Measurements from ENCODE around the gene FNDC3B.

The FNDC3B gene

DNA sequence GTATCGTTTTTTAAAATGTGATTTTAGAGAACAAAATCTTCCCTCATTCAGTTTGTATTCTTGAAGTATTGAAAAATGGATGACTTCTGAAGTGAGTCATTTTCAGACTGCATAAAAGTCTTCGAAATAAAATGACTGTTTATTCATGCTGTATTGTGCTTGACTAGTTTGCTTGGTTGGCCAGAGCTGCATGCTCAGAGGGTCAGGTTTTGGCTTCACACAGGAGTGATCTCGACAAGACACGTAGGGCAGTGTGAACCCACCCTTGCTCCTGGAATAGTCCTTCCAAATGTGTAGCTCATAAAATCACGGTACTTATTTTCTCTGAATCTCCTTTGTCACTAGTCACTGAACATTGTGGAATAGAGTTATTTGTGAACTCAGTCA is 73.3 kb downstream of the FNDC3B start:
- DNase-seq (ENCODE audit: low read depth in 2 of 2), result no peak

DNA sequence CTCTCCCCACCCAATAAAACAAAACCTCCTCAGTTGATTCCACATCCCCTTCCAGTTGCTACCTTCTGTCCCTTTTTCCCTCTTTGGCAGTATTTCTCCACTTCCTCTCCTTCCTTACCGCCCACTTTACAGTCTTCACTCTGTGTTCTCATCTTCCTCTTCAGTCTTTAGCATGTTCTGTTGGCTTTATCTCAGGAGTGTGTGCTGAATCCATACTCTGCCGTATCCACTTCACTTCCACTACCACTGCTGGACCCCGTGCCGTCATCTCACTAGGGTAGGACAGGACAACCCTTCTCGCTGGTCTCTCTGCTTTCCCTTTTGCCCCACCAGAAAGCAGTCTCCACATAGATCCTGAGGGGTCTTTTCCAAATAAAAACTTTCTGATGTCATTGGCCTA is 74.3 kb downstream of the FNDC3B start:
- DNase-seq (ENCODE audit: low read depth in 2 of 2), result no peak

DNA sequence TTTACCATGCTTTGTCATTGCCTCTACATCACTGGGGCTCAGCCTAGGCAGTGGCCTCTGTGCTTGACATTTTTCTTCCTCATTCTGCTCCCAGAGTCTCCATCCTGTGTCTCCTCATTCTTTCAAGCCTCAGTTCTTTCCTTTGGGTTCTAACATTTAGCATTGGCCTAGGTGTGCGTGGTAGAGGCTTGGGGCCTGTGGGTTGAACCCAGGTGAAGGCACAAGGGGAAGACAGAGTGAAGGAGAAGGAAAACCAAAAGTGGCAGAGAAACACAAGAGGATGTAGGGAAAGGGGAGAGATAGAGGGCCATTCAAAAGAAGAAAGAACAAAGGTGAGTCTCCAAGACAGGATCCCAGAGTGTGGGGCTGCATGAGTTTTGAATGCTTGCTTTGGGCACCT is 75.7 kb downstream of the FNDC3B start:
- DNase-seq (ENCODE audit: low read depth in 2 of 2), result no peak

DNA sequence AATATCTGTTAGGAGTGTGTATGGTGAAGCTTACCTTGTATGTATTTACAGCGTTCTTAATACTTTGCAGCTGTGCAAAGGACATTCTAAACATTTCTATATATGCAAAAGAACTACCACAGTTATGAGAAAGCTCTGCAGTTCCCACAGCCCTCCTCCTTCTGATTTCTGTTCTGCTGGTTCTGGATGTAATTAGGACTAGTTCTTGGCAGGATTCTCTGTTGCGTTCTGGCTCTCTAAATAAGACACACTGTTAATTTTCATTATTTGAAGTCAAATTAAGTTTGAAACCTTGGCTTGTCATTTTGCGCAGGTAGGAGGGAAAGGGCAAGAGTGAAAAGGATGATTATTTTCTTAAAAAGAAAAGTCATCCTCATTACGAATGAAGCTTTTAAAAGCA is 76.4 kb downstream of the FNDC3B start:
- DNase-seq (ENCODE audit: low read depth in 2 of 2), result no peak

DNA sequence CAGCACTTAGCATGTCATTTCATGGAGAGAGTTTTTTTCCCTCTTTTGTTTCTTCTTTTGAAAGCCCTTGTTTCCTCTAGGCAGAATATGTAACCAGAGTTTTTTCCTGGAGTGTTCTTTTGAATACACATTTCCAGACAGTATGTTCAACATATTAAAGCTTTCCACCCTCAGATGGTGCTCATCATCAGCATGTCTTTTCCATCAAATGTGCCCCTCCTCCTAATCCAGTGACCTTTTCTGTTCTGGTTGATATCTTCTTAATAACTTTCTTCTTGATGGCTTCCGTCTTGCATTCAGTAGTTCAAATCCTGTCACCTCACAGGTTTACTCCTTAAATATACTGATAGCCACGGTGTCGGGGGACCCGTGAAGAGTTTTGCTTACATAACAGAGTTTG is 78.6 kb downstream of the FNDC3B start:
- no peak for DNase-seq (ENCODE audit: low read depth in 2 of 2)

DNA sequence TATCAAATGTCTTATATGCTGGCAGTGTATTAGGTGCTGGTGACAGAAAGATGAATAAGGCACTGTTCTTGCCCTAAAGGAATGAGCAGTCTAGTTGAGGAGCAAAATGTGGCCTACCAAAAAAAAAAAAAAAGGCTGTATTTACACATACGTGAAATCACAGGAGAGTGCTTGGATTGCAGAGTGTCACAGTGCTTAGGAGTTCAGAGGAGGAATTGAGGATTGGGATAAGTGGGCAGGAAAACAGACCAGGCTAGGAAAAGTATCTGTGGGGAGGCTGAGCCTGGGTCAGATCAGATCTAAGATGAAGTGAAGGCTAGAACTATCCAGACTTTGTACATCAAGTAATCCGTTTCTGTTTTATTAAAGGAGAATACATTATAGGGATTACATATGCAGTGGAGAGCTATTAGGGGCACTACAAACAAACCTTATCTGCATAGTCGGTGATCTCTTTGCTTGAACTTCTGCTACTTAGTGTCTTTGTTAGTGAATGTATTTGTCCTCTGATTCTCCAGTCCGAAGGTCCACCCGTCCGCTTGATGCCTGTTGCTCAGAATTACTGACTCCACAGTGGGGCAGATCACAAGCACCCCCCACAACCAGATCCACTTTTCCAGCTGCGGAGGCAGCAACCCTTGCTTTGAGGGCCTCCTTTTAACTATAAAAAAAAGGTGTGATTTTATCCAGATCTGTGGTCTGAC is 80.0 kb downstream of the FNDC3B start:
- no peak for DNase-seq (ENCODE audit: low read depth in 2 of 2)

DNA sequence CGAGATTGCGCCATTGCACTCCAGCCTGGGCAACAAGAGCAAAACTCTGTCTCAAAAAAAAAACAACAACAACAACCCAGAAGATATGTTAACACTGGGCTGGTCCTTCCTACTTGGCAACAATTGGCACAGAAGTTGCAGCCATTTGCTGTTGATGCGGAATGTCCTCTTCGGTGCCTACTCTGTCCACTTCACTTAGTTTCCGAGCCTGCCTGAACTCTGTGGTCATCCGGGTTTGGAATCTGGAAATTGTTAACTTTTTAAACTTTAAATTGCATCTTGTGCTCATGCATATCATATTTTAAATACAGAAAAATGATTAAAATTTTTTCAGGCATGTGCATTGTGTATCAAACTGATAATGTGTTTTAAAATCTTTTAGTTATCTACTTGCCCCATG is 81.5 kb downstream of the FNDC3B start:
- DNase-seq (ENCODE audit: low read depth in 2 of 2), result no peak

DNA sequence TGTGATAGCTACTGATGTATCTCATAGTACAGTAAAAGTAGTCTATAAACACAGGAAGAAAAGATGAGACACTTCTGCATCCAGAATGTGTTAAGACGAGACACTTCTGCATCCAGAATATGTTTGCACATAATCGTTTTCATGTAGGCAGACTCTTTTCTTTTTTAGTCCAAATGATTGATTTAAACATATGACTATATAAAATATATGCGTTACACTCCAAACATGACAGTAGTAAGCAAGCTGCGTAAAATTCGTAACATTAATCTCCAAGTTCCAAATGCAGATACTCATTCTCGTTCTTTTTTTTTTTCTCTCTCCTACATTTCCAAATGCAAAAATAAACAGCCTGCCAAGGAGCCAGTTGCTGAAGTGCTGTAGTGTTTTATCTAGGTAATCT is 82.6 kb downstream of the FNDC3B start:
- DNase-seq (ENCODE audit: low read depth in 2 of 2), result no peak

DNA sequence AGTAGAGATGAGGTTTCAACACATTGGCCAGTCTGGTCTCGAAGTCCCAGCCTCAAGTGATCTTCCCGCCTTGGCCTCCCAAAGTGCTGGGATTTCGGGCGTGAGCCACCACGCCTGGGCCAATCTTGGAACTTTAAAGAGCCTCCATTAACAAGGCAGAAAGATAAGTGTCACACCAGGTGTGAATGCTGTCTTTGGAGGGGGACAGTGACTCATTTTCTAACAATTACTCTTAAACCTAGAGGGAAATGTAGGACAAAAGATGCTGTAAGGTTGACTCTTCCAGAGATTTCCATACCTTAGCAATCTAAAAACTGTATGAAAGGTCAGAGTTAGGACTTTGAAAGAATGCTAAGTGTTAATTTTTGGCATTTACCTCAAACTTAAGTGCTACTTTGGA is 84.9 kb downstream of the FNDC3B start:
- no peak for DNase-seq (ENCODE audit: low read depth in 2 of 2)

DNA sequence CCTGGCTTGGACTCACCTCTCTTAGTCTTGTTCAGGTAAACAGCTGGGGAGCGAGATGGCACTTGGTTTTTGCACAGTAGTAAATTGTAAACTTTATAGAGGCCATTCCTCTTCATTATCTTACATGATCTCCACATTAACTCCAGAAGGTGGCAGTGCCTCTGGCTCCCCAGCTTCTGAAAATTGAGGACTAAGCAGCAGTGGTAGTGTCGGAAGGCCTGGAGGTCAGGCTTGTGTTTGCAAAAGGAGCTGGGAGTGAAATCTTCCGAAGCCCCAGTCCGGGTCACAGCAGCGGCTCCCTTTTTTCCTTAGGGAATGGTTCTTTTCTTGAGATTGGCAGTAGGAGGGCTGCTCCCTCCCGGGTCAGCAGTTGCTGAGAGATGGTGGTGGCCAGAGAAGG is 85.7 kb downstream of the FNDC3B start:
- no peak for DNase-seq (ENCODE audit: low read depth in 2 of 2)

DNA sequence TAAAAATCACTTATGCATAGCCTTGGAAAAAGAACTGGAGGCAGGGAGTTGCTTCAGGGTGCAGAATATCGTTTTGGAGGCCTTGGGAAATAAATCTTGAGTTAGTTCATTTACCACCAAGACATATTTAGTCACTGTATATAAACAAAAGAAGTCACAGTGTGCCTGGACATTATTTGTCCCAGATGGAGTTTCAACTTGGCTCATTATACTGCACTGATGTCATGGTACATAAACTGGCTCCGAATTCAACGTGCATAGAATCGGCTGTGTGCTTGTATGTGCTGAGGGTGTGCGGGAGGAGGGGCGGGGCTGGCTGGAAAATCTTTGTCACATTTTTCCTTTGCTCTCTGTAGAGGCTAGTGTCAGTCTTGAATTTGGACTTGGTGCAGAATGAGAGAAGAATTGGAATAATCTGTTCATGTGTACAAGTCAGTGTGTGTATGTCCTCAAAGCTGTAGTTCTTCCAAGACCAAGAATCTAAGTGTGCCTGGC is 86.6 kb downstream of the FNDC3B start:
- no peak for DNase-seq (ENCODE audit: low read depth in 2 of 2)

DNA sequence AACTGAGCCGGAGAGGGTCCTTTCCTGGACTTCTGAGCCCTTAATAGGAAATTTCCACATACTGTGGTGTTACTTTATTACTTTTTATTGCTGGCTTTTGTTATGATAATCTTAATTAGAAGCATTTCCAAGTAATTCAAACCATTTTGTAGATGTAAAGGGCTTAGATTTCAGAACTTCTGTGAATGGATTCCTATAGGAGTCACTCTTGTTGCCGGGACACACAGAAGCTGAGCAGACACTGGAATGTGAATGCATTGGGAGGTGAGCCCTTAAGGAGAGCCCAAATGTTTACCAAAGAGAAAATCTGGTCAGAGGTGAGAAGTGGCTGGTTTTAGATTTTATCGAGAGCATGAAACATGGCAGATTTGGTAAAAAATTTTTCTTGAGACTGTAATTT is 87.4 kb downstream of the FNDC3B start:
- DNase-seq (ENCODE audit: low read depth in 2 of 2), result no peak

DNA sequence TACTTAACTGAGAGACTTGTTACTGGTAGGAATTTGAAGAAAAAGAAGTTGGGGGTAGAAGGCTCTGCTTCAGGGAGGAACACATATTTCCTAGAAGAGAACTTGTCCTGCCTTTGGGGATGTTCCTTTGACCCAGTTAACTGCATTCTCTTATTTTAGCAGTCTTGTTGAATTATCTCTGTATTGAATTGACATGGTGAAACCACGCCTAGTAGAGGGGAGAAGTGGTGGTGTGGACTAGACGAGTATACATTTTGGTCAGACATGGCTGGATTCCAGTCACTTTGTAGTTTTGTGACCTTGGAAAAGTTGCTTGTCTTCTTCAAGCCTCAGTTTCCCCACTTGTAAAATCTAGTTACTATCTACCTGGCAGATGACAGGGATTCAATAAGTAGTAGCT is 87.8 kb downstream of the FNDC3B start:
- DNase-seq (ENCODE audit: low read depth in 2 of 2), result no peak

DNA sequence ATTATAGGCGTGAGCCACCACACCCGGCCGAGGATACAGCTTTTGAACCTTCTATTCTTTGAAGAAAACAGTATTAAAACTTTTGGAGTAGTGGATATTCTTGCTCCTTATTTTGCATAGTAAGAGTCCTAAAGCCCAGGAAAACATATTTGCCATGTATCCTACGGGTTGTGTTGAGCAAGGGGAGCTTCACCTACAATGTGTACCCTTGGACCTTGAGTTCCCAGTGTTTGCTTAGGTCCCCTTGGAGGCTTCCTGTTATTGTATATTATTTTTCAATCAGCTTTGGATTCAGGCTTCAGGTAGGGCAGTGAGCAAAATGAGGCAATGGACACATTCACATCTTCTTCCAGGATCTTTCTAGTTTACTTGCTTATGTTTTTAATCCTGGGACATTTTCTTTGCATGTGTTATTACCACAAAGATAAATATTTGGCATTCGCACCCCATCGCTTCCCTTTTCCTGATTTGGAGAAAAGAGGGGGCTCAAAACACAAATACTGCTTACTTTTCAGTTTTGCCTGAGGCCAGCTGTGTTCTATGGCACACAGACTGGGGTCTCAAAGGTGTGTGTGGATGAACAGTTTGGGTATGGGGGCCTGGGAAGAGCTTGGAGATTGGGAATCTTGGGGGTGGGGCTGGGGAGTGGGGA is 88.7 kb downstream of the FNDC3B start:
- no peak for DNase-seq (ENCODE audit: low read depth in 2 of 2)

DNA sequence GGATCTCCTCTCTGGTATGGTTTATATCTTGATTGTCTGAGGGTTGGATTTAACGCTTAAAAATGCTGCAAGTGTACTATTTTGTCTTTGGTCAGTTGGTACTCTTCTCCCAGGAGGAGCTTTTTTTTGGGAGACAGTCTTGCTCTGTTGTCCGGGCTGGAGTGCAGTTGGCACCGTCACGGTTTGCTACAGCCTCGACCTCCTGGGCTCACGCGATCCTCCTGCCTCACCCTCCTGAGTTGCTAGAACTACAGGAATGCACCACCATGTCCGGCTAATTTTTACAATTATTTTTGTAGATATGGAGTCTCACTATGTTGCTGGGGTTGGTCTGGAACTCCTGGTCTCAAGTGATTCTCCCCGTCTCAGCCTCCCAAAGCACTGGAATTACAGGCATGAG is 89.5 kb downstream of the FNDC3B start:
- no peak for DNase-seq (ENCODE audit: low read depth in 2 of 2)

DNA sequence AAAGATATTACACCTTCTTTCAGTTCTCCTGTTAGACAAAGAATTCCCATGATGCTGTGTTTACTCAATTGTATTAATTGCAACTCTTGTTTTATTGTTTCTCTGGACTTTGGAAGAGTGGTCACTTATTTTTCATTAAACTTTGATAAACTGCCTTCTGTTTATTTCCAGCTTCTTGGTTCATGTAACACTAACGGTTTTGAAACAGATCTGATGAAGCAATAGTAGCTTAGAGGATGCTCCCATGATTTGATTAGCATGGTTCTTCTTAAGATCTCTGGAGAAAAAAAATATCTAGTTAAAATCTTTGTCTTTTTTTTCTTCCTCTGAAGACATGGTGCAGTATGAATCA is 90.1 kb downstream of the FNDC3B start:
- no peak for DNase-seq (ENCODE audit: low read depth in 2 of 2)

DNA sequence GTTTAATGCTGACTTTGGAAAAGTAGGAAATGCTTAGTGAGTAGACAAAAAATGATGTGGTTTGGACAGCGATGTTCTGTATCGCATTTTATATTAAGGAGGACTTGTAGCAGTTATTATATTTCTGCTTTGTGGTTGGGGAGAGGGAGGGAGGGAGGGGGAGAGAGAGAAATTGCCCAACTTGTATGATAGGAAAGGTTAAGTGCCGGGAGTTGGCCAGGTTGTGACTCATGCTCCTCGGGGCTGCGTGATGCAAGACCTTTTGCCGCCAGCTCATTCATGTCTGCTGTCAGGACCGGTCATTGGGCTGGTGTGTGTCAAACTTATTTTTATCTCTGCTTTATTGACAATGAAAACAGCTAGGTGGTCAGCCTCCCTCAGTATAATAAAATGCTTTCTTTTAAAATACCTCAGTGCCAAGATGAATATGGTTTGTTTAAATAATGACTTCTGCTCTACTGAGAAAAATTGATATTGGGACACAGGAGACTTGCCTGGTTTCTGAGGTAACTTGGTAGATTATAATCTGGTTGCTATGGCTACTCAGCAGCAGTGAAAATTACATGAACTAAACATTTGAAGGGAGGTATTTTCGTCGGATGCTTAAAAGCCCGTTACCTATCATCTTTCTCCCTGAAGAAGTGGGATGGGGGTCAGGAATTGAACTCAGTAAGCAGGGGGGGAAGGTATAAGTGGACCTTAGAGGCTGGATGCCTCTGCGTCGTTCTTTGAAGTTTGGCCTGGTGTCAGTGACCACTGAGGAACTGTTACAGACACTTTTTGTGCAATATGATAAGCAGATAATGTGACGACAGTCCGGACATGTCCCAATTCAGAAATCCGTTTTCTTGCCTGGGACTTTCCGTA is 90.7 kb downstream of the FNDC3B start:
- peak in 1 of 2 experiments; percentile 40 for DNase-seq (ENCODE audit: low read depth in 2 of 2)

DNA sequence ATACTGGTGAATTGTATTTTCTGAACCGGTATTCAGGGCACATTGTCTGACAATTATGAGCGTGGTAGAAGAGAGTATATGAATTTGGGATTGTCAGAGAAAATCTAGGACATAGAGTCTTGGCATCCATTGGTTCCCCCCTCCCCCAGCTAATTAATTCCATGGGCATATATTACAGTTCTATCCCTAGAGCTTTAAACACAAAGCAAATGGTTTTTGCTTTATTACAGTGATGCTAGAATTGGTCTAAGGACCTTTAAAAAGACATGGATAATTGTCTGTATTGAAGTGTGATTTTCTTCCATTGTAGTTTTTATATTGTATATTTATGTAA is 91.3 kb downstream of the FNDC3B start:
- no peak for DNase-seq (ENCODE audit: low read depth in 2 of 2)

DNA sequence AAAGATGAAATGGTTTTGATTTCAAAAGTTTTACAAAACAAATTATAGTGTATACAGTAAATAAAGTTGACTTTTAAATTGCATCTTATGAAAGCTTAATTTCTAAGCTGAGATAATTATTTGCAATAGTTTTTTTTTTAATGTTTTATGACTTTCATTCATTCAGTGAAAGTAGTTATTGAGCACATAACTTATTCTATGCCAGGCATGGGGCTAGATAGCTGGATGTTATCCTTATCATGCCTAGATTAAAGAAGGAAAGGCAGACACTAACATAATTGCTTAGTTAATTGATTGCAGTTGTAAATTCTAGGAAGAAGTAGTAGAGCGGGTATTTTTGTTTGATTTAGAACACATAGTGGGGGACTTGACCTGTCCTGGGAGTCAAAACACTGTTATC is 92.4 kb downstream of the FNDC3B start:
- no peak for DNase-seq (ENCODE audit: low read depth in 2 of 2)

DNA sequence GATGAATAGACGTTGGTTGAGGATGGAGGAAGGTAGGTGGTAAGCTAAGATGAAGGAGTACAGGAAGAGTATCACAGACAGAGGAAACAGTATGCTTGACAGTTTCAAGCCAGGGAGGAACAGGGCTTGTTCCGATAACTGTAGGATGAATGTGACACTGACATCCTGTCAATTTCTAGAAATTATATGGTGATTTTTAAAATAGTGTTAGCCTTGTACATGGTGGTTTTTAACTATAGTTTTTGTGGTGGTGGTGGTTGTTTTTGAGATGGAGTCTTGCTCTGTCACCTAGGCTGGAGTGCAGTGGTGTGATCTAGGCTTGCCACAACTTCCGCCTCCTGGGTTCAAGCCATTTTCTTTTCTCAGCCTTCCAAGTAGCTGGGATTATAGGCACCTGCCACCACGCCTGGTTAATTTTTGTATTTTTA is 92.8 kb downstream of the FNDC3B start:
- DNase-seq (ENCODE audit: low read depth in 2 of 2), result no peak

DNA sequence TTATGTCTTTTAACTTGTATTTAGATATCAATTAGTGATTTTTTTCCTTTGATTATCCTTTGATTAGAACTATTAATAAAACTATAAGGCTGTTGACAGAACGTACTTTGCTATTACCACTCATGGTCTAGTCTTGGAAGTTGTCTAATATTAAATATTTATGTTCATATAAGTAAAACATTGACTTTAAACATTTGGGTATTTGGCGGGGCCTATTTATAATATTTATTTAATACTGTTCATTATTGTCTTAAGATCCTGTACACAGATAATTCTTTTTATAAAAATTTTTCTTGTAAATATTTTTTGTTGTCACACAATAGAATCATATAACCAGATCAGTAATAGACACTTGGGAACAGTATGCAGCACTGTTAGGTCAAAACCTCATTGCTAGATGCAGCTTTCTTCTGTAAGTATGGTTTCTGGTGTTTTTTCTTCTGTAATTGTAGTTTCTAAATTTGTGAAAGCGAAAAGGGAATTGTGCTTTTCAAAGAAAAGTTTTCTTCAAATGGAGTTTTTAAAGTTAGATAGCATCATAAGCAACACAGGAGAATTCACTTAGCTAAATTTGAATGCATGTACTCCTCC is 93.4 kb downstream of the FNDC3B start:
- no peak for DNase-seq (ENCODE audit: low read depth in 2 of 2)

DNA sequence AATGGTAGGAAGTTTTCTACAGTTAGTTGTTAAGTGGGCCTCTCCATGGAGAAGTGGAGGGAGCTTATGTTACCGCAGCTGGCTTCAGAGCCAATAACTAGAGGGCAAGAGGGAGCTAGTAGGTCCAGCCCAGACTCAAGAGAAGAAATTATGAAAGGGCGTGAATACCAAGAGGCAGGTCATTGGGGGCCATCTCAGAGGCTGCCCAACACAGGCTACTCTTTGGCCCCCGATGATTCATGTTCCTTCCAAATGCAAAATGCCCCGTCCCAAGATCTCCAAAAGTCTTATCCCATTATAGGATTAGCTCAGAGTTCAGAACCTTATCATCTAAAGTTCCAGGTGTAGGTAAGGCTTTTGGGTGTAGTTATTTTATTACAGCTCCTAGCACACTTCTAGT is 94.5 kb downstream of the FNDC3B start:
- no peak for DNase-seq (ENCODE audit: low read depth in 2 of 2)

DNA sequence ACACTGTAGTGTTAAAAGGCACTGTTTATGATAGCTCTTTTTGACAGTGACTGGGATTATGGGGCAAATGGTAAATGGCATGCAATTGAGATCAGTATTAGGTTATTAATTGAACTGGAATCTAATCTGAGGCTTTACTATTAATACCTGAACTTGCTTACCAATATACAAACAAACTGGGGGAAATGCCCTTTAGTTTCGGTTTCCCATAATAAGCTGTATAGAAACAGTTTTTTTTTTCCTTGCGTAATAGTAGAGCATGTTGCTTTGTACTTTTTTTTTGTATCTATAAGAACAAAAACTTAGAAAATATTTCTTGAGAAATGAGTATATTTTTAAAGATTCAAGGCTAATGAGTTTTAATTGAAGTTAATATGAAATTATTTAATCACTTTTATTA is 95.0 kb downstream of the FNDC3B start:
- no peak for DNase-seq (ENCODE audit: low read depth in 2 of 2)

Data from stimulated activated CD4-positive, alpha-beta T cell treated with anti-CD3 and anti-CD28 coated beads, Interleukin-12 subunit alpha, Interleukin-12 subunit beta, amount 100 ng/mL, for 24 hours (primary cell).